SK-N-SH treated with all-trans-retinoic acid at 6 μM for 48 hours (cell line): ENCODE measurements around the gene C12orf57.

Experiments
- OSR1 ChIP-seq: fragments of 250-450 bp; sonication (Bioruptor Pico); IDR thresholded peaks from 2 replicates; pipeline ENCODE4 v1.8.0; 2022; ENCODE audit warnings: moderate library complexity, mild to moderate bottlenecking, inconsistent platforms
- ZNF8 ChIP-seq: fragments of 450-650 bp; formaldehyde crosslinking; IDR thresholded peaks from 2 replicates; pipeline ENCODE4 v1.5.0; 2020; ENCODE audit warnings: mild to moderate bottlenecking, moderate library complexity

DNA sequence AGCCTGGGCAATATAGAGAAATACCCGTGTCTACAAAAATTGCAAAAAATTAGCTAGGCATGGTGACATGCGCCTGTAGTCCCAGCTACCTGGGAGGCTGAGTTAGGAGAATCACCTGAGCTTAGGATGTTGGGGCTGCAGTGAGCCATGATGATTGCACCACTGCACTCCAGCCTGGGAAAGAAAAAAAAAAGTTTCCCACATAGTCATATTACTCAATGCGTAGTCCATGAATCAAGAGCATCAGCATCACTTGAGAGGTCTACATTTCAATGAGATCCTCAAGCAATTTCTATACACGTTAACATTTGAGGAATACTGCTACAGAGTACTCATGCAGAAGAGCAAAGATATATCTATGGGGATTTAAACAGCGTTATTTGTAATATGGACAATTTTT, 44.4 kb upstream of the C12orf57 start:
- TF ChIP-seq OSR1 (CRISPR knock-in tag) = no peak
- no peak for TF ChIP-seq ZNF8
